Stomach (tissue), 4 donors: Measurements from ENCODE around the gene CORO1C.

Experiments
- CTCF ChIP-seq, 7 experiments: fragments of 450-650 bp in 4 of 7; fragments of 200-600 bp in 3 of 7; sonication (generic) in 3 of 7; IDR thresholded peaks; one replicate each; pipeline ENCODE4 v1.5.1; 2016 to 2019; ENCODE audit warnings: antibody characterized with exemption in 7 of 7, control low read depth in 2 of 7, mild to moderate bottlenecking in 1 of 7
- EP300 ChIP-seq: sonication (generic); formaldehyde crosslinking; IDR thresholded peaks from one replicate; pipeline ENCODE4 v1.6.1; 2017; ENCODE audit warnings: antibody characterized with exemption
- POLR2A ChIP-seq, 4 donors: fragments of 450-650 bp; IDR thresholded peaks; one replicate each; pipeline ENCODE4 v1.6.1; 2016; ENCODE audit warnings: antibody characterized with exemption in 4 of 4, control low read depth in 2 of 4, mild to moderate bottlenecking in 1 of 4, moderate library complexity in 1 of 4
- POLR2AphosphoS5 ChIP-seq, 3 donors: sonication (generic); formaldehyde crosslinking; IDR thresholded peaks; one replicate each; pipeline ENCODE4 v1.6.1; 2016; ENCODE audit warnings: antibody characterized with exemption in 3 of 3

- TF ChIP-seq CTCF (IDR thresholded peaks at IDR 0.05), result no peak
- no peak for TF ChIP-seq EP300
- no peak for TF ChIP-seq POLR2AphosphoS5 (IDR thresholded peaks at IDR 0.05)
- no peak for TF ChIP-seq POLR2A (IDR thresholded peaks at IDR 0.05)
Measured at GRCh38 chr12:108689314-108690190, 41.8 kb downstream of the CORO1C start.
